GM12878 (cell line): Measurements from ENCODE around the gene SLC23A2. TPM values are rescaled to one million over a fixed set of nuclear protein-coding genes. Genes with fewer than 3 reads are reported as not detected.
A peak's percentile ranks its signal among the peaks of the same experiment; 100 is the strongest.
"Not testable (repeated sequence)": the region's sequence is repeated elsewhere in the genome, so short reads cannot be mapped to it uniquely, and the experiment has no call there.

Experiments
- ATAC-seq: fragments of 200-7000 bp; cut with Tn5 transposase; 3 replicates; pipeline ENCODE4 v1.9.1; 2020; ENCODE audit warnings: mild to moderate bottlenecking, moderate library complexity
- BruUV-seq: library from RNA; stranded (reverse); fragments of 400-500 nt; replicated peaks from 2 replicates; lab custom pipeline; 2021; lab: Mats Ljungman, UMichigan
- CTCF ChIA-PET: fragments of 300-600 bp; sonication (Branson Sonifier 250); formaldehyde crosslinking; extraction: SDS; loops from one replicate; lab custom pipeline; 2021; ENCODE audit warnings: inconsistent platforms; lab: Yijun Ruan, JAX
- POLR2A ChIA-PET: fragments of 350-600 bp; formaldehyde crosslinking; extraction: SDS; loops from one replicate; lab custom pipeline; 2021; ENCODE audit warnings: inconsistent platforms; lab: Charles Lee
- RAD21 ChIA-PET: fragments of 300-600 bp; sonication (Branson Sonifier 250); formaldehyde crosslinking; loops from one replicate; lab custom pipeline; 2023; ENCODE audit warnings: antibody characterized with exemption; ENCODE audit not compliant: unreplicated experiment; lab: Charles Lee
- SMC1A ChIA-PET: fragments of 300-600 bp; sonication (Branson Sonifier 250); formaldehyde crosslinking; loops from one replicate; lab custom pipeline; 2023; ENCODE audit not compliant: unreplicated experiment, uncharacterized antibody; lab: Charles Lee
- DNase-seq: peaks from one replicate; pipeline ENCODE4 v3.0.0-alpha.2; 2011; ENCODE audit warnings: low read depth, low spot score
- FAIRE-seq: peaks from 3 replicates; lab custom pipeline; 2011; peaks lifted over from hg19 to GRCh38; lab: Jason Lieb, UNC
- H2AFZ ChIP-seq: 2 replicates; pipeline ENCODE4 v1.6.0; 2011; ENCODE audit warnings: low read depth, low read length, control low read depth; ENCODE audit not compliant: control insufficient read depth
- H3K27ac ChIP-seq: 2 replicates; pipeline ENCODE4 v1.5.1; 2011; ENCODE audit warnings: control low read depth; ENCODE audit not compliant: control insufficient read depth, insufficient read depth
- H3K27me3 ChIP-seq, 2 experiments: replicated peaks in 1 of 2; 2 replicates each; pipeline versions ENCODE4 v1.6.0 to v1.6.1; 2011; ENCODE audit warnings: low read length in 1 of 2; ENCODE audit not compliant: control insufficient read depth in 2 of 2, insufficient read depth in 2 of 2
- H3K36me3 ChIP-seq, 2 experiments: 2 replicates each; pipeline ENCODE4 v1.5.1; 2011; ENCODE audit warnings: low read length in 1 of 2; ENCODE audit not compliant: control insufficient read depth in 2 of 2, insufficient read depth in 2 of 2
- H3K4me1 ChIP-seq: 2 replicates; pipeline ENCODE4 v1.6.1; 2011; ENCODE audit warnings: mild to moderate bottlenecking, low read length, moderate library complexity, mixed read lengths; ENCODE audit not compliant: control insufficient read depth, insufficient read depth
- H3K4me2 ChIP-seq: 2 replicates; pipeline ENCODE4 v1.6.0; 2011; ENCODE audit warnings: control low read depth; ENCODE audit not compliant: control insufficient read depth, insufficient read depth
- H3K4me3 ChIP-seq: fragments of 200-600 bp; sonication (generic); 2 replicates; pipeline ENCODE4 v1.5.1; 2016
- H3K79me2 ChIP-seq: 2 replicates; pipeline ENCODE4 v1.6.0; 2011; ENCODE audit warnings: low read length; ENCODE audit not compliant: control insufficient read depth, insufficient read depth
- H3K9ac ChIP-seq: 2 replicates; pipeline ENCODE4 v1.8.0; 2011; ENCODE audit warnings: low read length, control low read depth, mixed read lengths; ENCODE audit not compliant: control insufficient read depth, insufficient read depth
- H3K9me3 ChIP-seq: replicated peaks from 3 replicates; pipeline ENCODE4 v1.5.1; 2011; ENCODE audit warnings: mild to moderate bottlenecking, low read length; ENCODE audit not compliant: control insufficient read depth, insufficient read depth
- H4K20me1 ChIP-seq: 2 replicates; pipeline ENCODE4 v1.6.0; 2011; ENCODE audit not compliant: control insufficient read depth, insufficient read depth
- ATF7 ChIP-seq: fragments of 450-650 bp; IDR thresholded peaks from 2 replicates; pipeline ENCODE4 v1.6.1; 2016; ENCODE audit warnings: low read depth, mild to moderate bottlenecking
- CHD1 ChIP-seq: IDR thresholded peaks from 2 replicates; pipeline ENCODE4 v1.6.1; 2012; ENCODE audit warnings: low read depth, low read length, improper control_type of control experiment
- CREM ChIP-seq: IDR thresholded peaks from 2 replicates; pipeline ENCODE4 v1.6.1; 2014; ENCODE audit warnings: antibody characterized with exemption, low read depth
- EZH2 ChIP-seq: IDR thresholded peaks from 2 replicates; pipeline ENCODE4 v1.6.1; 2012; ENCODE audit warnings: low read depth, mild to moderate bottlenecking, control low read depth, inconsistent platforms, low read length, borderline replicate concordance; ENCODE audit not compliant: control insufficient read depth
- FOXM1 ChIP-seq: IDR thresholded peaks from 2 replicates; pipeline ENCODE4 v1.6.1; 2012; ENCODE audit warnings: low read depth, mild to moderate bottlenecking, inconsistent platforms, low read length, moderate library complexity
- HDAC2 ChIP-seq: fragments of 200-600 bp; sonication (generic); IDR thresholded peaks from 2 replicates; pipeline ENCODE4 v1.6.1; 2017
- IRF4 ChIP-seq: IDR thresholded peaks from 2 replicates; pipeline ENCODE4 v1.6.1; 2011; ENCODE audit warnings: low read depth, low read length
- JUND ChIP-seq: IDR thresholded peaks from 2 replicates; pipeline ENCODE4 v1.6.1; 2012; ENCODE audit warnings: low read depth, mild to moderate bottlenecking, low read length, improper control_type of control experiment, moderate library complexity
- MEF2B ChIP-seq: fragments of 450-650 bp; IDR thresholded peaks from 2 replicates; pipeline ENCODE4 v1.6.1; 2018; ENCODE audit warnings: mild to moderate bottlenecking, moderate library complexity; ENCODE audit not compliant: partially characterized antibody, poor library complexity, severe bottlenecking
- NFIC ChIP-seq: IDR thresholded peaks from 2 replicates; pipeline ENCODE4 v1.6.1; 2012; ENCODE audit warnings: low read depth, mild to moderate bottlenecking, inconsistent platforms, low read length, moderate library complexity
- NR2C2 ChIP-seq: IDR thresholded peaks from 2 replicates; pipeline ENCODE4 v1.6.1; 2011; ENCODE audit warnings: borderline replicate concordance, low read depth; ENCODE audit not compliant: control insufficient read depth, insufficient read length
- PML ChIP-seq: IDR thresholded peaks from 2 replicates; pipeline ENCODE4 v1.6.1; 2012; ENCODE audit warnings: low read length, inconsistent platforms
- RUNX3 ChIP-seq: IDR thresholded peaks from 2 replicates; pipeline ENCODE4 v1.6.1; 2012; ENCODE audit warnings: low read length, inconsistent platforms
- SIN3A ChIP-seq: IDR thresholded peaks from 2 replicates; pipeline ENCODE4 v1.6.1; 2012; ENCODE audit warnings: low read depth, low read length, improper control_type of control experiment
- SMAD5 ChIP-seq: IDR thresholded peaks from 2 replicates; pipeline ENCODE4 v1.6.1; 2016; ENCODE audit warnings: antibody characterized with exemption, low read depth
- TAF1 ChIP-seq: IDR thresholded peaks from 2 replicates; pipeline ENCODE4 v1.6.1; 2011; ENCODE audit warnings: mild to moderate bottlenecking, low read depth, low read length, borderline replicate concordance
- WGBS: methylation state at CpG from one replicate; pipeline ENCODE4 v1.1.6; 2016; ENCODE audit warnings: low lambda C conversion rate; ENCODE audit not compliant: insufficient replicate concordance, insufficient coverage; ENCODE audit errors: missing lambda C conversion rate; 5-methylcytosine and 5-hydroxymethylcytosine counted together
- in situ Hi-C: fragments of 300-500 bp; cut with MboI; formaldehyde crosslinking; loops from 9 replicates; pipeline ENCODE4 v1.14.3; 2018; ENCODE audit warnings: mixed read lengths
- intact Hi-C: fragments of 100-400 bp; cut with micrococcal nuclease; formaldehyde crosslinking; loops from one replicate; pipeline ENCODE4 v1.14.2; 2022; ENCODE audit not compliant: unreplicated experiment
- polyA plus RNA-seq, 11 experiments: library from polyadenylated mRNA; depleted of rRNA in 4 of 11; unstranded in 6 of 11; stranded (reverse) in 5 of 11; fragments of >200 nt; fragmentation: Nextera tagmentation in 4 of 11; fragmentation: Illumina TruSeq in 1 of 11; extraction: Ambion mirVana in 4 of 11; extraction: Trizol in 1 of 11; gene quantifications; 1 replicate in 1 of 11; 2 replicates in 10 of 11; pipeline versions ENCODE4 v1.2.1 to v1.2.3, GENCODE V29; 2011 to 2016; ENCODE audit warnings: inconsistent platforms in 2 of 11, missing spikeins in 2 of 11, low read depth in 1 of 11
- total RNA-seq, 4 experiments: library from RNA; depleted of rRNA in 3 of 4; stranded (reverse); fragments of >200 nt in 3 of 4; fragmentation: Illumina TruSeq in 1 of 4; extraction: Trizol in 1 of 4; gene quantifications; 2 replicates each; pipeline versions ENCODE4 v1.2.1 to v1.2.3, GENCODE V29; 2013 to 2021
- TF ChIP-seq, protein P1 (sequence below): fragments of 450-650 bp; IDR thresholded peaks from 2 replicates; pipeline ENCODE4 v1.6.1; 2017; ENCODE audit warnings: mild to moderate bottlenecking, moderate library complexity
- TF ChIP-seq, protein P2 (sequence below): fragments of 450-650 bp; IDR thresholded peaks from 2 replicates; pipeline ENCODE4 v1.6.1; 2017; ENCODE audit warnings: mild to moderate bottlenecking

SLC23A2 gene
- total and polyA plus RNA-seq, 10 of the 15 experiments (the other 5 are each of a cell fraction or from before 2014, with no cell fraction given) = 4.4 to 56.1 (median 35.5) TPM

DNA sequence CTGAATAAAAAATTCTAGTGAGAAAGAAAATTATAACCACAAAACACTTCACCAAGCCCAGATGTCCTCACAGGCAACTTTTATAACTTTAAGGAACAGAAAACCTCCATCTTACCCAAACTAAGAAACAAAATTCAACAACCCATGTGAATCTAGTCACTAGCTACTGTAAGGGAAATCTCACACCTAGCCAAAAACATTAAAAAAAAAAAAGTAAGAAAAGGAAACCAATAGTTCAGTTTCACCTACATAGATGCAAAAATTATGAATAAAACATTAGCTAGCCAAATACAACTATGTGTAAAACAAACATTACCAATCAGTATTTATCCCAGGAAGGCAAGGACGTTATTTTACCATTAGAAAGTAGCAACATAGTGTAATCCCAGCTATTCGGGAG lies 35.5 kb upstream of the SLC23A2 start (continued):
- TF ChIP-seq, protein P1, sequence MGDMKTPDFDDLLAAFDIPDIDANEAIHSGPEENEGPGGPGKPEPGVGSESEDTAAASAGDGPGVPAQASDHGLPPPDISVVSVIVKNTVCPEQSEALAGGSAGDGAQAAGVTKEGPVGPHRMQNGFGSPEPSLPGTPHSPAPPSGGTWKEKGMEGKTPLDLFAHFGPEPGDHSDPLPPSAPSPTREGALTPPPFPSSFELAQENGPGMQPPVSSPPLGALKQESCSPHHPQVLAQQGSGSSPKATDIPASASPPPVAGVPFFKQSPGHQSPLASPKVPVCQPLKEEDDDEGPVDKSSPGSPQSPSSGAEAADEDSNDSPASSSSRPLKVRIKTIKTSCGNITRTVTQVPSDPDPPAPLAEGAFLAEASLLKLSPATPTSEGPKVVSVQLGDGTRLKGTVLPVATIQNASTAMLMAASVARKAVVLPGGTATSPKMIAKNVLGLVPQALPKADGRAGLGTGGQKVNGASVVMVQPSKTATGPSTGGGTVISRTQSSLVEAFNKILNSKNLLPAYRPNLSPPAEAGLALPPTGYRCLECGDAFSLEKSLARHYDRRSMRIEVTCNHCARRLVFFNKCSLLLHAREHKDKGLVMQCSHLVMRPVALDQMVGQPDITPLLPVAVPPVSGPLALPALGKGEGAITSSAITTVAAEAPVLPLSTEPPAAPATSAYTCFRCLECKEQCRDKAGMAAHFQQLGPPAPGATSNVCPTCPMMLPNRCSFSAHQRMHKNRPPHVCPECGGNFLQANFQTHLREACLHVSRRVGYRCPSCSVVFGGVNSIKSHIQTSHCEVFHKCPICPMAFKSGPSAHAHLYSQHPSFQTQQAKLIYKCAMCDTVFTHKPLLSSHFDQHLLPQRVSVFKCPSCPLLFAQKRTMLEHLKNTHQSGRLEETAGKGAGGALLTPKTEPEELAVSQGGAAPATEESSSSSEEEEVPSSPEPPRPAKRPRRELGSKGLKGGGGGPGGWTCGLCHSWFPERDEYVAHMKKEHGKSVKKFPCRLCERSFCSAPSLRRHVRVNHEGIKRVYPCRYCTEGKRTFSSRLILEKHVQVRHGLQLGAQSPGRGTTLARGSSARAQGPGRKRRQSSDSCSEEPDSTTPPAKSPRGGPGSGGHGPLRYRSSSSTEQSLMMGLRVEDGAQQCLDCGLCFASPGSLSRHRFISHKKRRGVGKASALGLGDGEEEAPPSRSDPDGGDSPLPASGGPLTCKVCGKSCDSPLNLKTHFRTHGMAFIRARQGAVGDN = peak; percentile 19; the same call in 1 of the 2 replicates
- TF ChIP-seq PML = no peak
- TF ChIP-seq CHD1 = no peak
- TF ChIP-seq NR2C2 = no peak
- no peak for TF ChIP-seq SMAD5
- TF ChIP-seq RUNX3 = peak; percentile 45; the same call in 1 of the 2 replicates
- TF ChIP-seq ATF7 = peak; percentile 52; the same call in 1 of the 2 replicates
- TF ChIP-seq SIN3A = no peak
- no peak for TF ChIP-seq EZH2
- 0 out of 2 replicates have a peak, but pooled peaks have one; percentile 22 for TF ChIP-seq NFIC
- TF ChIP-seq HDAC2 = no peak
- no peak for TF ChIP-seq FOXM1
- no peak for TF ChIP-seq TAF1
- TF ChIP-seq MEF2B = no peak
- TF ChIP-seq, protein P2, sequence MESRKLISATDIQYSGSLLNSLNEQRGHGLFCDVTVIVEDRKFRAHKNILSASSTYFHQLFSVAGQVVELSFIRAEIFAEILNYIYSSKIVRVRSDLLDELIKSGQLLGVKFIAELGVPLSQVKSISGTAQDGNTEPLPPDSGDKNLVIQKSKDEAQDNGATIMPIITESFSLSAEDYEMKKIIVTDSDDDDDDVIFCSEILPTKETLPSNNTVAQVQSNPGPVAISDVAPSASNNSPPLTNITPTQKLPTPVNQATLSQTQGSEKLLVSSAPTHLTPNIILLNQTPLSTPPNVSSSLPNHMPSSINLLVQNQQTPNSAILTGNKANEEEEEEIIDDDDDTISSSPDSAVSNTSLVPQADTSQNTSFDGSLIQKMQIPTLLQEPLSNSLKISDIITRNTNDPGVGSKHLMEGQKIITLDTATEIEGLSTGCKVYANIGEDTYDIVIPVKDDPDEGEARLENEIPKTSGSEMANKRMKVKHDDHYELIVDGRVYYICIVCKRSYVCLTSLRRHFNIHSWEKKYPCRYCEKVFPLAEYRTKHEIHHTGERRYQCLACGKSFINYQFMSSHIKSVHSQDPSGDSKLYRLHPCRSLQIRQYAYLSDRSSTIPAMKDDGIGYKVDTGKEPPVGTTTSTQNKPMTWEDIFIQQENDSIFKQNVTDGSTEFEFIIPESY = no peak
- no peak for TF ChIP-seq IRF4
- no peak for TF ChIP-seq JUND
- no peak for TF ChIP-seq CREM

DNA sequence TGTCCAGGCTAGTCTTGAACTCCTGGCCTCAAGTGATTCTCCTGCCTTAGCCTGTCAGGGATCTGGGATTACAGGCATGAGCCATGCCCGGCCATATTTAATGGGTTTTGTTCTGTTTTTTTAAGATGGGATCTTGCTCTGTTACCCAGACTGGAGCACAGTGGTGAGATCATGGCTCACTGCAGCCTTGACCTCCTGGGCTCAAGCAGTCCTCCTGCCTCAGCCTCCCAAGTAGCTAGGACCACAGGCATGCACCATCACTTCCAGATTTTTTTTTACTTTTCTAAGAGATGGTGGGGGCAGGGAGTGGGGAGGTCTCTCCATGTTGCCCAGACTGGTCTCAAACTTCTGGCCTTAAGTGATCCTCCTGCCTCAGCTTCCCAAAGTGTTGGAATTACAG lies 34.2 kb upstream of the SLC23A2 start:
- SMC1A ChIA-PET = interaction anchor here (0.7 to 10.3 kb wide), 5 partner anchors 8 to 49 kb away, joined by 3 to 83 read pairs (median 6); no protein-coding TSS in a partner anchor
- intact Hi-C loops = loop anchor here (5.0 kb wide), 1 partner anchor 63 kb away; no protein-coding TSS in a partner anchor
- H3K9me3 ChIP-seq, DNase-seq, H3K4me1 ChIP-seq, H3K4me3 ChIP-seq, H3K27me3 ChIP-seq, FAIRE-seq, BruUV-seq, H4K20me1 ChIP-seq, in situ Hi-C loops, ATAC-seq, H2AFZ ChIP-seq, H3K4me2 ChIP-seq, H3K27ac ChIP-seq, H3K79me2 ChIP-seq, H3K36me3 ChIP-seq, H3K9ac ChIP-seq: not testable (repeated sequence)
- POLR2A ChIA-PET = interaction anchor here (0.7 to 1.1 kb wide), 3 partner anchors 11 to 67 kb away, joined by 3 to 5 read pairs (median 4); no protein-coding TSS in a partner anchor
- WGBS = 5% methylated on average over 1 of the region's 1 CpG
- CTCF ChIA-PET = interaction anchor here (0.7 to 6.1 kb wide), 4 partner anchors 34 to 65 kb away, joined by 3 to 42 read pairs (median 4); no protein-coding TSS in a partner anchor
- RAD21 ChIA-PET = interaction anchor here (0.7 to 1.3 kb wide), 4 partner anchors 35 to 80 kb away, joined by 3 to 8 read pairs (median 3); no protein-coding TSS in a partner anchor
